Stimulated activated CD4-positive, alpha-beta T cell treated with anti-CD3 and anti-CD28 coated beads, Interleukin-2, amount 100 ng/mL, for 48 hours (primary cell): ENCODE data around the gene PIK3C2B.

Experiments used
- DNase-seq, 2 donors: peaks; one replicate each; pipeline ENCODE4 v3.0.0-alpha.2; 2020

Gene PIK3C2B

GRCh38 chr1:204459706-204460105, 34.9 kb downstream of the PIK3C2B start:
- no peak for DNase-seq

- DNase-seq, result no peak
Measured at GRCh38 chr1:204457666-204458065, 36.9 kb downstream of the PIK3C2B start.

GRCh38 chr1:204456826-204457442, 37.7 kb downstream of the PIK3C2B start:
- DNase-seq, result no peak

- no peak for DNase-seq
Measured at GRCh38 chr1:204455831-204456145, 38.8 kb downstream of the PIK3C2B start.

DNA sequence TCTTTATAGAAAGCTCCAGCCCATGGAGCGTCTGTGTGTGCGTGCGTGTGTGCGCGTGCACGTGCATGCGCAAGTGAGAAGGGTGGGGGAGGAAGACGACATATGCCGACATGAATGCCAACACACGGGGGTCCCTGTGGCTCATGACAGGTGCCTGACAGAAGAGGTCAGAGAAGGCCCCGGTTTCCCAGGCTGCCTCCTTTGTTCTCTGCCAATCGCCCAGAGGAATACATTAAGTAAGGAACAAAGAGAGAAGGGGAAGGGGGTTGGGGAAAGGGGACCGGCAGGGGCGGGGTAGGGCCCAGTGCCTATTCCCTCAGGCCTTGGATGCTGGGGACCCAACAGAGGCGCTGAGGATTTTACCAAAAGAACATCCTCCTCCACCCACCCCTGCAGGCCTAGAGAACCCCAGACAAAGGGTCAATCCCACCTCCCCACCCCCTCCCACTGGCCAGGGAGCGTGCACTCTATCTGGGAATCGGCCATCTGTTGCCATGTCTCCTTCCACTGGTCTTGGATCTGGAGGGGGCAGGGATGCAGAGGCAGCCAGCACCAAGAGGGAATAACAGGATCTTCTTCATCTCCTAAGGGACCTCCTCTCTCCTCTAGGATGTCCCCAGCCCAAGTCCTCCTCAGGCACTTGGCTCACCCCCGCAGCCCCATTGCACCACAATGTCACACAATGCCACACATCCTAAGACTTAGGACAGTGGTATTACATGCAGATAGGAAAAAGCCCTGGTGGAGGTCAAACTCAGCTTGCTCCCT, 39.4 kb downstream of the PIK3C2B start:
- no peak for DNase-seq

DNA sequence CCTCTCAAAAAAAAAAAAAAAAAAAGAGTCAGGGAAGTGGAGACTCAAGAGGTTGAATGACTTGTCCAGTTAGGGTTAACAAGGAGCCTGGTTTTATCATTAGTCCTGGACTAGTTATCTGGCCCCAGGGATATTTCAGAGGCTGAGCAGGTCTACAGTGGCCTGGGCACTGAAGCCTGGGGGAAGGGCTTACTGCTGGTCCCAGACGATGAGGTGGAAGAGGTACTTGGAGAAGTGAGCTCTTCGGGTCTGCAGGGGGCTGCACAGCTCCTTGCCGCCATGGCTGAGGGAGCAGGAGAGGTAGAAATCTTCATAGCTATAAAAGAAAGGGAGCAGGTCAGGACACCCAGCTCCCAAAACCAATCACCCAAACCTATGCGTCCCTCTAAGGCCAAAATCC, 40.1 kb downstream of the PIK3C2B start:
- DNase-seq, result no peak

DNA sequence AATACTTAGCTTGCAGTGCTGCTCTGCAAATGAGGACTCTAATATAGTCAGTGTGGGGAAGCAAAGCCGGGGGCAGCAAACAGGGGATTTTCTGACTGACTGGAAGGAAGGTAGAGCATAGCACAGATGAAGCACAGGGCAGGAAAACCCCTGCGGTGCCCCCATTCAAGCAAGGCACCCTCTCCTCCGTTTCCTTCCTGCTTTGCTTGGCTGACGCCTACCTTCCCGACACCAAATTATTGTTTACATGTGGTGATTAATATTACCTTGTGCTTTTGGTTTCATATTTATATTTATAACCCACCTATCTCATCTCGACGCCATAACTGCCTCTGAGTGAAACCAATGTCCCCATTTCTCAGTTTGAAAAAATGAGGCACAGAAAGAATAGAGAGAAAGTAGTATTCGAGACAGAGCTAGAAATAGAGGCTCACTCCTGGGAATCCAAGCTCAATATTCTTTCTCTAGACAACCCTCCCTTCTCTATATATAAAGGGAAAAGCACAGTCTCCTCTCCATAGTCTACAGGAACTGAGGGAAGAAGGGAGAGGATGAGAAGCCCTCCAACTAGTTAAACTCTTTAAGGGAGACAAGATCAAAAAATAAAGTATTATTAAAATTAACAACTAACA, 41.3 kb downstream of the PIK3C2B start:
- peak in 1 of 2 donors; percentile 37 for DNase-seq

- DNase-seq, result no peak
Measured at GRCh38 chr1:204451352-204452124, 43.1 kb downstream of the PIK3C2B start.

- DNase-seq, result no peak
Measured at GRCh38 chr1:204450461-204451257, 43.9 kb downstream of the PIK3C2B start.

GRCh38 chr1:204449678-204450280, 44.8 kb downstream of the PIK3C2B start:
- DNase-seq, result no peak

GRCh38 chr1:204448991-204449677, 45.5 kb downstream of the PIK3C2B start:
- no peak for DNase-seq

- no peak for DNase-seq
Measured at GRCh38 chr1:204448344-204448964, 46.2 kb downstream of the PIK3C2B start.

DNA sequence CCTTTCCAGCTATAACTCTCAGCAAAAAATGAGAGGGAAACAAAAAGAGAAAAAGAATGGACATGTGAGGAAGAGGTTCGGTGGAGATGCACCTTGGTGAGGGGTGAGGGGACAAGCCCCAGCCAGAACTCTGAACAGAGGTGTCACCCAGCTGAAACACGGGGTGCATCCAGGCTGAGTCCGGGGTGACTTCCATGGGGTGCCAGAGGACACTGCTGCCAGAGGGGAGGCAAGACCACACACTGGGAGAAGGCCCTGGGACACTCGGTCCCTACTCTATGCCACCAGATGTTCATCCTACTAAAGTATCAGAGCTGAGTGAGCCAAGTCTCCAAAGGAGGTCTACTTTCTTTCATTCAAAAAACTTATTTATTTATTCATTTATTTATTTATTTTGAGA, 46.9 kb downstream of the PIK3C2B start:
- no peak for DNase-seq

DNA sequence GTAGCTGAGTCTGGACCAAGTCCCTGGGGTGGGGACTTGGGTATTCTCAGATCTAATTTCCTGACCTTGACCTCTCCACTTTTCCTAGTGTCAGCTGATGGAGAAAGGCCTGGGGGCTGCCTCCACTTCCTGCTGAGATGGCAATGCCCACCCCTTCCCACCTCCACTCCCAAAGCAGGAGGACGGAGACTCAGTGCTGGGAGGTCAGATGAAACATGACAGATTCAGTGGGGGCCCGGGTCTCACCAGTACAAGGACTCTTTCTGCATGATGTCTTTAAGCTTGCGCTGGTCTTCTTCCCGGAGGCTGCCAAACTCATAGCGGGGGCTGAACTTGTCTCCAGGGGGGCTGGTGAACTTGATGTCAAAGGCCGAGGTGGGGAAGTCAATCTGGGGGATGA, 47.4 kb downstream of the PIK3C2B start:
- no peak for DNase-seq

DNA sequence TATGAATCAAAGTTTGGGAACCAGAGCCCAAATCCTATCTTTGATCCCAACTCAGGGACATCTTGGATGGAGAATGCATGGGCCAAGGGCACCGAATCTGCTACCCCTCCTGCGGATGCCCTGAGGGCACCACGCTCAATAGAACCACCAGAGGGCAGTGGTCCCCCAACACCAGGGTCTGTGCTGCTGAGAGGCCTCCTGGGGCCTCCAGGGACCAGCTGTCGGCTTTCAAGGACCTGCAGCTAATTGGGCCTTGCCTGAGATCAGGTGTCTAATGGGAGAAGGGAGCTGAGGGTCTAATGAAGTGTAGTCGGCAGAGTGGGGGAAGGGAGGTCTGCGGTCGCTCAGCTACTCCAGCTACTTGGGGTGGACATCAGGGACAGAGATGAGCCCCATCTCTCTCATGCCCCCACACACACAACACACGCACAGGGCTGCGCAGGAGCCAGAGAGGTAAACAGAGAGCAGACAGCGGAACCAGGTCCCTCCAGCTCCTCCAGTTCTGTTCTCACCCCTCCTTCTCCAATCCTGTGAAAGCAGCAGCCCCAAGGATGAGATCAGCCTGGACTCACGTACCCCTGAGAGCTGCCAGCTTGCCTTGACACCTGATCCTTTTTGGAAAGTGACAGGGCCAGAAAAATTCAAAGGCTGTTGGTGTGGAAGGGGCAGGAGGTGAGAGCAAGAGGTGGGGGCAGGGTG, 48.0 kb downstream of the PIK3C2B start:
- DNase-seq, result peak; percentile 62 to 65

GRCh38 chr1:204445860-204446412, 48.7 kb downstream of the PIK3C2B start:
- DNase-seq, result peak; percentile 45 to 67
